GM18858 (cell line): ENCODE data around the gene SERPINB3.
"Not testable (repeated sequence)": the region's sequence is repeated elsewhere in the genome, so short reads cannot be mapped to it uniquely, and the experiment has no call there.

Experiments used
- ATAC-seq: cut with Tn5 transposase; IDR thresholded peaks from one replicate; pipeline ENCODE4 v1.9.1; 2021; ENCODE audit not compliant: unreplicated experiment

SERPINB3 gene

GRCh38 chr18:63648241-63648640 lies 13.5 kb downstream of the SERPINB3 start:
- ATAC-seq: no peak

- ATAC-seq: no peak
Observed at GRCh38 chr18:63646936-63647335, 14.8 kb downstream of the SERPINB3 start.

- ATAC-seq: not testable (repeated sequence)
Observed at GRCh38 chr18:63644694-63645093, 17.0 kb downstream of the SERPINB3 start.

DNA sequence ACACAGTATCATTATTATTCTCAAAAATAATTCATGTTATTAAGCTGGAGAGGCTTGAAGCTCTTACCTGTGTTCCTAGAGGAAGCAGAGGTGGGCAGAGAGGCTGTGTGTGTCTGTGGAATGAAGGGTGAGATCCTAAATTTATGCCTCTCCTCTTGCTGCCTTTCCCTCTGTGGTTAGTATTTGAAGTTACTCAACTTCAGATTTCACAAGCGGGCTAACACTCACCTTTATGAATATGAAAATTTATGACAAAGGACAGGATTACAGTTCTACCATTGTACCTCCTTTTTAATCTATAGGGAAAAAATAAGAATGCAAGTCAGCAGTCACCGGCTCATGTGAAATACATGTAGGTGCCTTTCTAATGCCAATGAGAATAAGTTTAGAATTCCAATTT lies 17.6 kb downstream of the SERPINB3 start, which contains the start of gene SERPINB4:
TSS of gene SERPINB4 (minus strand) at position 115 of the 400 bp plus-strand sequence. CDS start 679 bp downstream, outside the sequence.
- ATAC-seq: not testable (repeated sequence)

GRCh38 chr18:63642668-63643356 lies 18.9 kb downstream of the SERPINB3 start:
- not testable (repeated sequence) for ATAC-seq

- ATAC-seq: not testable (repeated sequence)
Observed at GRCh38 chr18:63641157-63641680, 20.5 kb downstream of the SERPINB3 start.

DNA sequence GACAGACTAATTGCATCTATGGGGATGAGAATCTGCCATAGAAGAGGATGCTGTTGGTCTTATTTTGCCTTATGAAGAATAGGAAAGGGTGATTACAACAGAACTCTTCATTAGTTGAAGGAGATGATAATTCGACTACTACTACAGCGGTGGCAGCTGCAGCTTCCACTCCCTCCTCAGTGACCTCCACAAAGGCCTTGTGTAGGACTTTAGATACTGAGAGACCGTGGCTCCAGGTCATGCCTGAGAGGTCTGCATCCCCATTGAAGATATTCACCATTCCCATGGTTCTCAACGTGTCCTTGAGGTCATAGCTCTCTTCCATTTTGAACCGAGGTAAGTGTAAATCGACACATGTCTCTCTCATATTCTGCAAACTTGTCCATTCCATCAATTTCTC lies 24.0 kb downstream of the SERPINB3 start:
- no peak for ATAC-seq

DNA sequence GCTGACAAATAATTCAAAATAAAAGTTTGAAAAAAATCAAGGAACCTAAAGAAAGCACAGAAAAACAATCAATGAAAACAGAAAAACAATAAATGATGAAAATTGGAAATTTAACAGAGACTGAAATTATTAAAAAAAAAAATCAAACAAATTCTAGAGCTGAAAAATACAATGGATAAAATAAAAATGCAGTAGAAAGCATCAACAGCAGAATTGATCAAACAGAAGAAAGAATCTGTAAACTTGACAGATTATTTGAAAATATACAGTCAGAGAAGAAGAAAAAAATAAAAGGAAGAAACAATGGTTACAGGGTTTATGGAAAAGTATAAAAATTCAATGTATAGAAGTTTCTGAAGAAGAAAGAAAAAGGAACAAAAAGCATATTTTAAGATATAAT lies 33.9 kb downstream of the SERPINB3 start:
- no peak for ATAC-seq

DNA sequence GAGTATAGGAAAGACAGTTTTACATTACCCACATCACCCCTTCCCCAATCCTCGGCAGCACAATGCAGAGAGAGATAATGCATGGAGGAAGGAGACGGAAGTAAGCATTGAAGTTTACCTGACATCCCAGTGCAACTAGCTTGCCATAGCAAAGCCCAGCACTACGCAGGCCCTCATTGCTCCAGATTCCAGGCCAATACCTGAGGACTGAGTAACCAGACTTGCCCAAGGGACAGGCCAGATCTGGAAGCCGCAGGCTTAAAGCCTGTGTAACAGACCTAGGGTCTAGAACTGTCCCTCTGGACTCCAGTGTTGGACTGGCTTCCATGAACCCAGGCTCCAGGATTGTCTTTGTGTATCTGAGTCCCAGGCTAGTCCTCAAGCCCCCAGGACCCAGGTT lies 35.3 kb downstream of the SERPINB3 start:
- ATAC-seq: no peak

GRCh38 chr18:63624863-63625262 lies 36.8 kb downstream of the SERPINB3 start:
- ATAC-seq: no peak

DNA sequence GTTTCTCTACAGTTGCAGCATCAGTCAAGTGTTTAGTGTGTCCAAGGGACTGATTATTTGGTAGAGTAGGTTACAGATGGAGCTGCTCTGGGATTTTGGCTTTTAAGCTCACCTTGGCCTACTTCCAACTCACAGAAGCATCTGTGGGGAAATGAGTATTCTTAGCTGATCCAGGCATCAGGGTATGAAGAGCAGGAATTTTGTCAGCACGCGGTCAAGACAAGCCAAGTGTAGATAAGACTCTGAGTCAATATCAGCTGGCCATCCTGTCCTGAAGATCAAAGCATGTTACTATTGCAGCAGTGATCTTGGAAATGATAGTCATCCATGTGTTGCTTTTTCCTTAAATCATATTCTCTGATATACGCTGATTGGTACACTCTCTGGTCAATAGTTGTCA lies 42.0 kb downstream of the SERPINB3 start:
- no peak for ATAC-seq

DNA sequence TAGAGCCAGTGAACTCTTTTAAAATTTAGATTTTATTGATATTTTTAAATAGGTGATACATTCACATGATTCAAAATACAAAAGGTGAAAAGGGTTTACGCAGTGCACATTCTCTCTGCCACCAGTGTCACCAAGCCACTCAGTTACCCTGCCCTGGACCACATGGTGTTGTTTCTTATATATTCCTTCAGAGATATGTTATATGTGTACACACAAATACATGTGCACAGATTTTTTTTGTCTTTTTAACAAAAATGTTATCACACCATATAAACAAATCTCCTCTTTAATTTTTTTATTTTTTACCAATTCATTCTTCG lies 43.8 kb downstream of the SERPINB3 start:
- no peak for ATAC-seq

DNA sequence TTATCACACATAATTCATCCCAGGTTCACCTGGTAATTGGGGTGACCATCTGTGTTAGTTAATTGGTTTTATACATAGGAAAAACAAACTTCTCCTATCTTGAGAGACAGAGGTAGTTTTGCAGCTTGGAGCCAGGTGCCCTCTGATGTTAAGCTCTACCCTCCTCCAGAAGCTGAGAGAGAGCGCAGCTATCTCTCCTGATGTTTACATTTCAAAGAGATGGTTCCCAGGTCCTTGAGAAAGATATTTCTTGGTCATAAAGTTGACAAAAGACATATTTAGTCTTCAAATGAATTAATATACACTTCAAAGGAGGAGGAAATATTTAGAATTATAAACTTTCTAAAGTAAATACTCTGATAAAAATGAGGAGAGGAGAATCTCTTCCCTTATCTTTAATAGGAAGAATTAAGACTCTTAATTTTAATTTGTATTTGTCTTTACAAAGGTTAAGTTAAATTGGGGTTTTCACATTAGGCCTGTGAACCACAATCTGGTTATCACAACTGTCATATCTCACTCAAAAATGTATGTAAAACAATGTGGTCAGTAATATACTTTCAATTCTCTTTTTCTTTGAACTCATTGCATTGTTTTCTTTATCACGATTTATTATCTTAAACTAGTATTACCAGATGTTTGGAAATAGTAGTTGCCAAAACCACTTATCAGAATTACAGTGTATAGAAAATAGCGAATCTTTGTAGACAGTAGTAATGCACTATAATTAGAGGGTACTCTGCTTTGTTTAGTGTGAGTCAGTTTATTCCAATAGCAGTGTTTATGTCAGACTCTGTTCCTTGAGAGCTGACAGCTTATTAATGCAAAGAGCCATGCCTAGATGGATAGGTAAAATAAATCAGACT lies 44.4 kb downstream of the SERPINB3 start:
- ATAC-seq: peak; percentile 81

DNA sequence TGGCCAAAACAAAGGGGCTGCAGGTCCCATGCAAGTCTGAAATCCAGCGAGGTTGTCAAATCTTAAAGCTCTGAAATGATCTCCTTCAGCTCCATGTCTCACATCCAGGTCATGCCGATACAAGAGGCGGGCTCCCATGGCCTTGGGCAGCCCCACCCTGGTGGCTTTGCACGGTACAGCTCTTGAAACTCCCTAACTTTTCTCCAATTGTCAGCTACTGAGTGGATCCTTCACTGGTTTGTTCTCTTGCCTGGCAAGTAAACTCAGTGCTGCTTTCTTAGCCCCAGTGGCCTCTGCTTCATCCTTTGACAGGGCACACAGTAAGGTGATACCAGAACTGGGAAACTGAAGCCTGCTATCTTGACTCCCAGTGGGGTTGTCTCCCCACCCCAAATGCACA lies 48.3 kb downstream of the SERPINB3 start:
- ATAC-seq: no peak

GRCh38 chr18:63606526-63606925 lies 55.2 kb downstream of the SERPINB3 start:
- no peak for ATAC-seq
